Chondrocyte (in vitro differentiated cells): ENCODE measurements around the gene NRARP. TPM values are rescaled to one million over a fixed set of nuclear protein-coding genes. Genes with fewer than 3 reads are reported as not detected.

ENCODE experiments used
- DNase-seq: peaks from one replicate; pipeline ENCODE4 v3.0.0; 2021; ENCODE audit warnings: mixed read lengths, low spot score
- H3K27ac Mint-ChIP-seq: one replicate; pipeline ENCODE4 v1.8.0; 2021; ENCODE audit warnings: mild to moderate bottlenecking, moderate library complexity, mixed read lengths; ENCODE audit not compliant: unreplicated experiment
- H3K27me3 Mint-ChIP-seq: 2 replicates; pipeline ENCODE4 v1.8.0; 2021; ENCODE audit warnings: low read depth, mixed read lengths
- H3K36me3 Mint-ChIP-seq: 2 replicates; pipeline ENCODE4 v1.8.0; 2021; ENCODE audit warnings: low read depth, mixed read lengths
- H3K4me1 Mint-ChIP-seq: 2 replicates; pipeline ENCODE4 v1.8.0; 2021; ENCODE audit warnings: low read depth, mild to moderate bottlenecking, mixed read lengths
- H3K4me3 Mint-ChIP-seq: one replicate; pipeline ENCODE4 v1.8.0; 2021; ENCODE audit warnings: mild to moderate bottlenecking, moderate library complexity, mixed read lengths; ENCODE audit not compliant: unreplicated experiment
- H3K9me3 Mint-ChIP-seq: 2 replicates; pipeline ENCODE4 v1.8.0; 2021; ENCODE audit warnings: low read depth, mixed read lengths
- total RNA-seq: library from RNA; stranded (reverse); gene quantifications from 3 replicates; pipeline ENCODE4 v1.2.1, GENCODE V29; 2021
- TF ChIP-seq, protein P1 (sequence below): fragments of 200-600 bp; sonication (generic); IDR thresholded peaks from 2 replicates; pipeline ENCODE4 v1.5.0; 2021; ENCODE audit warnings: antibody characterized with exemption, mild to moderate bottlenecking, moderate library complexity

NRARP gene
- total RNA-seq, 1 donor from 2014 or later = 6.7 TPM

- peaks cover 4% of the 10 kb centered on the region for H3K4me1 Mint-ChIP-seq
These were observed 12.0 kb upstream of the NRARP start for GRCh38 chr9:137313956-137314560.

GRCh38 chr9:137313326-137313936 is 11.4 kb upstream of the NRARP start:
- no peaks in the 10 kb centered on the region for H3K27me3 Mint-ChIP-seq
- H3K9me3 Mint-ChIP-seq = no peaks in the 10 kb centered on the region
- H3K36me3 Mint-ChIP-seq = no peaks in the 10 kb centered on the region
- no peak overlapping the region for H3K4me3 Mint-ChIP-seq
- TF ChIP-seq, protein P1, sequence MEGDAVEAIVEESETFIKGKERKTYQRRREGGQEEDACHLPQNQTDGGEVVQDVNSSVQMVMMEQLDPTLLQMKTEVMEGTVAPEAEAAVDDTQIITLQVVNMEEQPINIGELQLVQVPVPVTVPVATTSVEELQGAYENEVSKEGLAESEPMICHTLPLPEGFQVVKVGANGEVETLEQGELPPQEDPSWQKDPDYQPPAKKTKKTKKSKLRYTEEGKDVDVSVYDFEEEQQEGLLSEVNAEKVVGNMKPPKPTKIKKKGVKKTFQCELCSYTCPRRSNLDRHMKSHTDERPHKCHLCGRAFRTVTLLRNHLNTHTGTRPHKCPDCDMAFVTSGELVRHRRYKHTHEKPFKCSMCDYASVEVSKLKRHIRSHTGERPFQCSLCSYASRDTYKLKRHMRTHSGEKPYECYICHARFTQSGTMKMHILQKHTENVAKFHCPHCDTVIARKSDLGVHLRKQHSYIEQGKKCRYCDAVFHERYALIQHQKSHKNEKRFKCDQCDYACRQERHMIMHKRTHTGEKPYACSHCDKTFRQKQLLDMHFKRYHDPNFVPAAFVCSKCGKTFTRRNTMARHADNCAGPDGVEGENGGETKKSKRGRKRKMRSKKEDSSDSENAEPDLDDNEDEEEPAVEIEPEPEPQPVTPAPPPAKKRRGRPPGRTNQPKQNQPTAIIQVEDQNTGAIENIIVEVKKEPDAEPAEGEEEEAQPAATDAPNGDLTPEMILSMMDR = no peak
- no peaks in the 10 kb centered on the region for H3K4me1 Mint-ChIP-seq
- no peak overlapping the region for H3K27ac Mint-ChIP-seq
- peak; percentile 84 for DNase-seq

More at GRCh38 chr9:137313956-137314560, 12.0 kb upstream of the NRARP start:
- peak overlapping the region; percentile 11 for H3K27ac Mint-ChIP-seq
- no peak for DNase-seq
- H3K36me3 Mint-ChIP-seq = no peaks in the 10 kb centered on the region
- H3K9me3 Mint-ChIP-seq = no peaks in the 10 kb centered on the region
- H3K4me3 Mint-ChIP-seq = no peak overlapping the region
- no peaks in the 10 kb centered on the region for H3K27me3 Mint-ChIP-seq
- TF ChIP-seq, protein P1 = no peak

DNA sequence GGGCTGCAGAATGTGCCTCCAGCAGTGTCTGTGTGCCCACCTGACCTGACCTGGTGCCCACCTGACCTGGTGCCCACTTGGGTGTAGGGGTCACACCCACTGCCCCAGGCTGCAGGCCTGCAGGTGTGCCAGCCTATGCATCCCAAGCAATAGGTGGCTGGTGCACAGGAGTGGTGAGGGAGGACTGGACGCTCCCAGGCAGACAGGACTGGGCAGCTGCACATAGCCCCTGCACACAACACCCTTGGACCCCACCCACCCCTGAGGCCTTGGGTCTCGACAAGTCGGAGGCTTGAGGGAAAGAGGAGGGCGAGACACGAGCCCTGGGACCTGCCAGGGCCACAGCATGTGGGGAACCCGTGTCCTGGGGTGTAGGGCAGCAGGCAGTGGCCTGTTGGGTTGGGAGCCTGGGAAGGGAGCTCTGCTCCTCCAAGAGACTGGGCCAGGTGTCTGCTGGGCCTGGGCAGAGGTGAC is 10.8 kb upstream of the NRARP start:
- H3K36me3 Mint-ChIP-seq = no peaks in the 10 kb centered on the region
- H3K27me3 Mint-ChIP-seq = no peaks in the 10 kb centered on the region
- H3K4me1 Mint-ChIP-seq = no peaks in the 10 kb centered on the region
- no peak overlapping the region for H3K4me3 Mint-ChIP-seq
- H3K27ac Mint-ChIP-seq = no peak overlapping the region
- no peak for DNase-seq
- H3K9me3 Mint-ChIP-seq = no peaks in the 10 kb centered on the region
- TF ChIP-seq, protein P1 = no peak

GRCh38 chr9:137311986-137312851 is 10.1 kb upstream of the NRARP start:
- H3K36me3 Mint-ChIP-seq = no peaks in the 10 kb centered on the region
- TF ChIP-seq, protein P1 = no peak
- no peaks in the 10 kb centered on the region for H3K9me3 Mint-ChIP-seq
- no peaks in the 10 kb centered on the region for H3K27me3 Mint-ChIP-seq
- no peaks in the 10 kb centered on the region for H3K4me1 Mint-ChIP-seq
- no peak overlapping the region for H3K27ac Mint-ChIP-seq
- DNase-seq = no peak
- no peak overlapping the region for H3K4me3 Mint-ChIP-seq
